Body of pancreas (tissue), 4 donors: ENCODE measurements around the gene NKD1. TPM values are rescaled to one million over a fixed set of nuclear protein-coding genes. Genes with fewer than 3 reads are reported as not detected.
A peak's percentile ranks its signal among the peaks of the same experiment; 100 is the strongest.

Experiments used
- ATAC-seq: fragments of 150-250 bp; one replicate; pipeline ENCODE4 v1.9.1; 2016
- DNase-seq, 4 donors: peaks; one replicate each; pipeline ENCODE4 v3.0.0-alpha.2; 2019
- H3K27ac ChIP-seq, 4 donors: fragments of 200-600 bp; sonication (generic); 1 replicate in 3 of 4; 2 replicates in 1 of 4; pipeline versions ENCODE4 v1.5.1 to v1.6.1; 2016 to 2019; ENCODE audit warnings: mild to moderate bottlenecking in 1 of 4, mixed read lengths in 1 of 4, moderate library complexity in 1 of 4
- H3K27me3 ChIP-seq, 2 donors: fragments of 200-600 bp; sonication (generic); one replicate each; pipeline ENCODE4 v1.6.0; 2016; ENCODE audit warnings: mild to moderate bottlenecking in 1 of 2
- H3K36me3 ChIP-seq, 2 donors: fragments of 200-600 bp; sonication (generic); replicated peaks in 1 of 2; 2 replicates each; pipeline ENCODE4 v1.5.1; 2016; ENCODE audit warnings: low read depth in 2 of 2; ENCODE audit not compliant: insufficient read depth in 1 of 2
- H3K4me1 ChIP-seq: fragments of 200-600 bp; sonication (generic); one replicate; pipeline ENCODE4 v1.6.0; 2016
- H3K4me3 ChIP-seq, 2 donors: fragments of 200-600 bp; sonication (generic); 1 replicate in 1 of 2; 2 replicates in 1 of 2; pipeline ENCODE4 v1.5.1; 2016 to 2019
- H3K9me3 ChIP-seq, 3 donors: fragments of 200-600 bp; sonication (generic); 1 replicate in 2 of 3; 2 replicates in 1 of 3; pipeline ENCODE4 v1.5.1; 2016
- CTCF ChIP-seq, 7 experiments: fragments of 450-650 bp in 4 of 7; fragments of 200-600 bp in 3 of 7; sonication (generic) in 3 of 7; IDR thresholded peaks; one replicate each; pipeline ENCODE4 v1.5.1; 2016 to 2019; ENCODE audit warnings: antibody characterized with exemption in 7 of 7
- POLR2A ChIP-seq, 3 donors: fragments of 450-650 bp; IDR thresholded peaks; one replicate each; pipeline ENCODE4 v1.6.1; 2016; ENCODE audit warnings: antibody characterized with exemption in 3 of 3, mild to moderate bottlenecking in 2 of 3
- WGBS, 2 donors: methylation state at CpG; one replicate each; pipeline ENCODE4 v1.1.5; 2017; 5-methylcytosine and 5-hydroxymethylcytosine counted together
- intact Hi-C: fragments of 100-400 bp; cut with DNase I; formaldehyde crosslinking; loops from one replicate; pipeline ENCODE4 v1.15.1; 2023
- total RNA-seq, 2 donors: library from RNA; depleted of rRNA; stranded (reverse); fragments of >200 nt; gene quantifications; one replicate each; pipeline ENCODE4 v1.1.0, GENCODE V29; 2016

Gene NKD1
- total RNA-seq, 2 donors from 2014 or later = 2.0 to 4.9 TPM

- ATAC-seq (no peak), DNase-seq (no peak)
- Histone ChIP-seq H3K4me1 (no peaks in the 10 kb centered on the region), H3K4me3 (no peak overlapping the region), H3K36me3 (no peaks in the 10 kb centered on the region), H3K9me3 (no peaks in the 10 kb centered on the region), H3K27me3 (no peaks in the 10 kb centered on the region), H3K27ac (no peak overlapping the region)
- 62 to 67% methylated on average over 8 of the region's 8 CpGs for WGBS, 2 donors
- intact Hi-C loops = no loop called here
- TF ChIP-seq CTCF (IDR thresholded peaks at IDR 0.05) = no peak
- TF ChIP-seq POLR2A (IDR thresholded peaks at IDR 0.05) = no peak
Measured at GRCh38 chr16:50646345-50646744, 98.1 kb downstream of the NKD1 start.

GRCh38 chr16:50651835-50652438, 103.7 kb downstream of the NKD1 start:
- WGBS, 2 donors = 94% methylated on average over 3 of the region's 3 CpGs
- ATAC-seq = no peak
- H3K27me3 ChIP-seq = no peaks in the 10 kb centered on the region

GRCh38 chr16:50652836-50653425, 104.7 kb downstream of the NKD1 start:
- no peak for ATAC-seq
- Histone ChIP-seq H3K27me3 (no peaks in the 10 kb centered on the region), H3K4me1 (peaks cover 46% of the 10 kb centered on the region), H3K27ac (no peak overlapping the region), H3K4me3 (no peak overlapping the region), H3K9me3 (no peaks in the 10 kb centered on the region), H3K36me3 (no peaks in the 10 kb centered on the region)
- intact Hi-C loops = no loop called here
- DNase-seq = no peak
- TF ChIP-seq CTCF (IDR thresholded peaks at IDR 0.05) (no peak), POLR2A (IDR thresholded peaks at IDR 0.05) (no peak)
- WGBS, 2 donors = 75 to 79% methylated on average over 14 of the region's 14 CpGs

More at GRCh38 chr16:50651835-50652438, 103.7 kb downstream of the NKD1 start:
- intact Hi-C loops = no loop called here
- no peaks in the 10 kb centered on the region for H3K9me3 ChIP-seq
- H3K4me1 ChIP-seq = peaks cover 39% of the 10 kb centered on the region
- no peaks in the 10 kb centered on the region for H3K36me3 ChIP-seq
- DNase-seq = no peak
- TF ChIP-seq CTCF (IDR thresholded peaks at IDR 0.05) (no peak), POLR2A (IDR thresholded peaks at IDR 0.05) (no peak)
- no peak overlapping the region for H3K27ac ChIP-seq
- H3K4me3 ChIP-seq = no peak overlapping the region

GRCh38 chr16:50653633-50654519, 105.7 kb downstream of the NKD1 start:
- ATAC-seq (peak; percentile 85), DNase-seq (peak; percentile 92 to 97 (median 95))
- no peak overlapping the region for H3K4me3 ChIP-seq

More at GRCh38 chr16:50653633-50654519, 105.7 kb downstream of the NKD1 start:
- Histone ChIP-seq H3K27ac (peak overlapping the region; percentile 45 to 82 (median 68)), H3K27me3 (no peaks in the 10 kb centered on the region), H3K9me3 (no peaks in the 10 kb centered on the region), H3K36me3 (no peaks in the 10 kb centered on the region), H3K4me1 (peaks cover 54% of the 10 kb centered on the region)
- 39 to 42% methylated on average over 8 to 11 of the region's 11 CpGs for WGBS, 2 donors
- intact Hi-C loops = no loop called here
- peak in 4 of 7 experiments; percentile 29 to 56 (median 40) for TF ChIP-seq CTCF (IDR thresholded peaks at IDR 0.05)
- TF ChIP-seq POLR2A (IDR thresholded peaks at IDR 0.05) = peak in 2 of 3 donors; percentile 70 to 72
